ENCODE measurements around the gene MPV17L2. TPM values are rescaled to one million over a fixed set of nuclear protein-coding genes. Genes with fewer than 3 reads are reported as not detected.

Gene MPV17L2
- total RNA-seq, 1 experiment from 2014 or later = 12.9 TPM

- Mint-ChIP-seq H3K27me3 (ENCODE audit: insufficient read depth, unreplicated experiment) (no peaks in the 10 kb centered on the region), H3K4me3 (ENCODE audit: unreplicated experiment) (peak overlapping the region; percentile 80), H3K4me1 (ENCODE audit: insufficient read depth, unreplicated experiment) (peaks cover 5% of the 10 kb centered on the region), H3K27ac (ENCODE audit: low read depth, unreplicated experiment) (no peak overlapping the region), H3K36me3 (ENCODE audit: insufficient read depth, unreplicated experiment) (peaks cover 41% of the 10 kb centered on the region), H3K9me3 (ENCODE audit: unreplicated experiment) (no peaks in the 10 kb centered on the region)
- DNase-seq (ENCODE audit: unreplicated experiment) = no peak
- no peak for TF ChIP-seq CTCF (IDR thresholded peaks at IDR 0.05; ENCODE audit: unreplicated experiment)
- ChIA-PET CTCF (interaction anchor here (0.6 to 1.8 kb wide), 2 partner anchors 11 to 24 kb away, joined by 3 to 6 read pairs; no protein-coding TSS in a partner anchor), POLR2A (interaction anchor here (0.5 to 1.6 kb wide), 7 partner anchors 13 to 840 kb away, joined by 3 to 11 read pairs (median 4); partner anchors contain the start of genes MPV17L2 and RAB3A)
- BruUV-seq (replicated peaks) = no TSS peak
- intact Hi-C loops (cut with micrococcal nuclease) = no loop called here
Observed at GRCh38 chr19:18172331-18173053, 20.5 kb upstream of the MPV17L2 start.

GRCh38 chr19:18173054-18173571 lies 19.9 kb upstream of the MPV17L2 start:
- CTCF ChIA-PET = interaction anchor here (0.6 to 1.8 kb wide), 2 partner anchors 12 to 25 kb away, joined by 3 to 6 read pairs; no protein-coding TSS in a partner anchor
- TF ChIP-seq CTCF (IDR thresholded peaks at IDR 0.05; ENCODE audit: unreplicated experiment) = no peak
- Mint-ChIP-seq H3K27me3 (ENCODE audit: insufficient read depth, unreplicated experiment) (no peaks in the 10 kb centered on the region), H3K36me3 (ENCODE audit: insufficient read depth, unreplicated experiment) (peaks cover 35% of the 10 kb centered on the region), H3K27ac (ENCODE audit: low read depth, unreplicated experiment) (no peak overlapping the region), H3K4me1 (ENCODE audit: insufficient read depth, unreplicated experiment) (peaks cover 5% of the 10 kb centered on the region), H3K4me3 (ENCODE audit: unreplicated experiment) (peak overlapping the region; percentile 80), H3K9me3 (ENCODE audit: unreplicated experiment) (no peaks in the 10 kb centered on the region)
- intact Hi-C loops (cut with micrococcal nuclease) = no loop called here
- no peak for DNase-seq (ENCODE audit: unreplicated experiment)
- no TSS peak for BruUV-seq (replicated peaks)
- POLR2A ChIA-PET = interaction anchor here (0.7 to 1.6 kb wide), 4 partner anchors 14 to 841 kb away, joined by 3 to 11 read pairs (median 4); partner anchors contain the start of genes MPV17L2 and RAB3A

- CTCF ChIA-PET = interaction anchor here (0.9 to 1.5 kb wide), 6 partner anchors 9 to 237 kb away, joined by 3 to 9 read pairs (median 4); no protein-coding TSS in a partner anchor
- peak; percentile 72 for DNase-seq (ENCODE audit: unreplicated experiment)
- POLR2A ChIA-PET = interaction anchor here (0.6 to 3.8 kb wide), 9 partner anchors 10 to 707 kb away, joined by 3 to 35 read pairs (median 3); partner anchors contain the start of genes MPV17L2 and RAB3A
- BruUV-seq (replicated peaks) = no TSS peak
- peaks cover 32% of the 10 kb centered on the region for H3K36me3 Mint-ChIP-seq (ENCODE audit: insufficient read depth, unreplicated experiment)
- peak within 1 kb of the TSS; percentile 80 for H3K4me3 Mint-ChIP-seq (ENCODE audit: unreplicated experiment)
- no peaks in the 10 kb centered on the region for H3K9me3 Mint-ChIP-seq (ENCODE audit: unreplicated experiment)
- intact Hi-C loops (cut with micrococcal nuclease) = no loop called here
- peaks cover 5% of the 10 kb centered on the region for H3K4me1 Mint-ChIP-seq (ENCODE audit: insufficient read depth, unreplicated experiment)
- TF ChIP-seq CTCF (IDR thresholded peaks at IDR 0.05; ENCODE audit: unreplicated experiment) = no peak
- H3K27me3 Mint-ChIP-seq (ENCODE audit: insufficient read depth, unreplicated experiment) = no peaks in the 10 kb centered on the region
- H3K27ac Mint-ChIP-seq (ENCODE audit: low read depth, unreplicated experiment) = no peak within 1 kb of the TSS
Observed at GRCh38 chr19:18173572-18174288, 19.3 kb upstream of the MPV17L2 start, which contains the start of gene IFI30. IFI30 (plus strand) TSS chr19:18173813; CDS start chr19:18173842, 29 bp downstream.
